Measurements from ENCODE around the gene IL20. TPM values are rescaled to one million over a fixed set of nuclear protein-coding genes. Genes with fewer than 3 reads are reported as not detected.

The IL20 gene
- total and polyA plus RNA-seq, 2 of the 13 experiments (the other 11 are each of a cell fraction or from before 2014, with no cell fraction given), result 0.05 TPM; not detected in 1

- POLR2A ChIA-PET, result no interaction called here
- intact Hi-C loops (cut with micrococcal nuclease; ENCODE audit: unreplicated experiment) (no loop called here), in situ Hi-C loops (cut with HindIII; ENCODE audit: extremely low pct_ligation_motif_present, low pct_unique_long_range_greater_than_20kb) (no loop called here)
- no peak for DNase-seq (ENCODE audit: low spot score)
- H3K36me3 ChIP-seq (replicated peaks in 1 of 2; ENCODE audit: control insufficient read depth in 1 of 2, insufficient read depth in 2 of 2, low read length in 2 of 2), result no peaks in the 10 kb centered on the region
- no peak overlapping the region for H3K9ac ChIP-seq (ENCODE audit: insufficient read depth, low read depth, low read length)
- no TSS peak for BruUV-seq (replicated peaks)
- no peak overlapping the region for H3K27ac ChIP-seq (ENCODE audit: extremely low read length, insufficient read depth, low read length)
- no peak for ATAC-seq
- TF ChIP-seq, protein P1, sequence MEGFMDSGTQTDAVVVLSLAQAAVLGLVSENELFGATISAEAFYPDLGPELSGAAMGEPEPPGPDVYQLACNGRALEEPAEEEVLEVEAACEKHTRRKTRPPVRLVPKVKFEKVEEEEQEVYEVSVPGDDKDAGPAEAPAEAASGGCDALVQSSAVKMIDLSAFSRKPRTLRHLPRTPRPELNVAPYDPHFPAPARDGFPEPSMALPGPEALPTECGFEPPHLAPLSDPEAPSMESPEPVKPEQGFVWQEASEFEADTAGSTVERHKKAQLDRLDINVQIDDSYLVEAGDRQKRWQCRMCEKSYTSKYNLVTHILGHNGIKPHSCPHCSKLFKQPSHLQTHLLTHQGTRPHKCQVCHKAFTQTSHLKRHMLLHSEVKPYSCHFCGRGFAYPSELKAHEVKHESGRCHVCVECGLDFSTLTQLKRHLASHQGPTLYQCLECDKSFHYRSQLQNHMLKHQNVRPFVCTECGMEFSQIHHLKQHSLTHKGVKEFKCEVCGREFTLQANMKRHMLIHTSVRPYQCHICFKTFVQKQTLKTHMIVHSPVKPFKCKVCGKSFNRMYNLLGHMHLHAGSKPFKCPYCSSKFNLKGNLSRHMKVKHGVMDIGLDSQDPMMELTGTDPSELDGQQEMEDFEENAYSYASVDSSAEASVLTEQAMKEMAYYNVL (CRISPR knock-in tag; IDR thresholded peaks at IDR 0.05; ENCODE audit: borderline replicate concordance), result no peak
- TF ChIP-seq ZNF616 (CRISPR knock-in tag; IDR thresholded peaks at IDR 0.05; ENCODE audit: low read depth) (no peak), E2F1 (CRISPR knock-in tag; IDR thresholded peaks at IDR 0.05) (no peak), HOXA5 (CRISPR knock-in tag; IDR thresholded peaks at IDR 0.05) (no peak), ZNF547 (CRISPR knock-in tag; IDR thresholded peaks at IDR 0.05) (no peak), BRF2 (CRISPR knock-in tag; IDR thresholded peaks at IDR 0.05) (no peak)
- no peaks in the 10 kb centered on the region for H3K9me3 ChIP-seq (ENCODE audit: low read length)
- no peak overlapping the region for H3K4me2 ChIP-seq (ENCODE audit: low read depth, low read length)
- no peak overlapping the region for H3K4me3 ChIP-seq (replicated peaks in 1 of 3; ENCODE audit: insufficient read depth in 1 of 3, low read depth in 2 of 3, low read length in 3 of 3)
- H3K27me3 ChIP-seq (ENCODE audit: control insufficient read depth in 1 of 2, insufficient read depth in 2 of 2, low read length in 2 of 2), result peaks cover 0 to 33% of the 10 kb centered on the region in 2 experiments; a peak in 3 of 5 replicates
- 0% methylated on average over 1 of the region's 1 CpG for WGBS (ENCODE audit: low lambda C conversion rate)
- no peaks in the 10 kb centered on the region for H3K4me1 ChIP-seq (ENCODE audit: insufficient read depth, low read length)
- FAIRE-seq, result no peak
- no peaks in the 10 kb centered on the region for H3K79me2 ChIP-seq (ENCODE audit: insufficient read depth, low read length)
- H4K20me1 ChIP-seq (ENCODE audit: insufficient read depth, low read length), result no peaks in the 10 kb centered on the region
- no peak overlapping the region for H2AFZ ChIP-seq (ENCODE audit: low read length)
- CTCF ChIA-PET (ENCODE audit: low intra/inter-chr PET ratio, low total read pairs), result no interaction called here
Measured at GRCh38 chr1:206886831-206887230, 21.4 kb downstream of the IL20 start.
